ENCODE measurements around the gene MBD2.

DNA sequence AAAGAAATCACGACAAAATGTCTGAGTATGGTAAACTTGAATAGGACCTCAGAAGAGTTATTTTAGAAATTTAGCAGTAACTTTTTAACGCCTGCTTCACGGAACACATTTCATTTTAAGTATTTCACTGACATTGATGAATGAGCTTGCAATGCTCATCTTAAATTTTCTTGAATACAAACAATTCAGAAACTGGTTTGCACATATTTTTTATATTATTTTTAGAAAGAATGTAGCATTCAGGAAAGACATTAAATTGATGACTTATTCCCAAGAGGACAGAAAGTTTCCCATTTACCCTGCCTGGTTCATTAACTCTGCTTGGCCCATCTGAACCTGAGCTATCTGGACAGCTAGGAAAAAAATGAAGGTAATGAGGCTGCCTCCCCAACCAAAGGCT is 89.3 kb downstream of the MBD2 start:
- no peak for TF ChIP-seq EGR1 (IDR thresholded peaks at IDR 0.05; ENCODE audit: borderline replicate concordance, low read depth, low read length)
- no peak for TF ChIP-seq SIN3A (conservative IDR thresholded peaks at IDR 0.05 in 1 of 2, IDR thresholded peaks at IDR 0.05 in 1 of 2; ENCODE audit: low read depth in 1 of 2, low read length in 2 of 2)
- TF ChIP-seq, protein P1, sequence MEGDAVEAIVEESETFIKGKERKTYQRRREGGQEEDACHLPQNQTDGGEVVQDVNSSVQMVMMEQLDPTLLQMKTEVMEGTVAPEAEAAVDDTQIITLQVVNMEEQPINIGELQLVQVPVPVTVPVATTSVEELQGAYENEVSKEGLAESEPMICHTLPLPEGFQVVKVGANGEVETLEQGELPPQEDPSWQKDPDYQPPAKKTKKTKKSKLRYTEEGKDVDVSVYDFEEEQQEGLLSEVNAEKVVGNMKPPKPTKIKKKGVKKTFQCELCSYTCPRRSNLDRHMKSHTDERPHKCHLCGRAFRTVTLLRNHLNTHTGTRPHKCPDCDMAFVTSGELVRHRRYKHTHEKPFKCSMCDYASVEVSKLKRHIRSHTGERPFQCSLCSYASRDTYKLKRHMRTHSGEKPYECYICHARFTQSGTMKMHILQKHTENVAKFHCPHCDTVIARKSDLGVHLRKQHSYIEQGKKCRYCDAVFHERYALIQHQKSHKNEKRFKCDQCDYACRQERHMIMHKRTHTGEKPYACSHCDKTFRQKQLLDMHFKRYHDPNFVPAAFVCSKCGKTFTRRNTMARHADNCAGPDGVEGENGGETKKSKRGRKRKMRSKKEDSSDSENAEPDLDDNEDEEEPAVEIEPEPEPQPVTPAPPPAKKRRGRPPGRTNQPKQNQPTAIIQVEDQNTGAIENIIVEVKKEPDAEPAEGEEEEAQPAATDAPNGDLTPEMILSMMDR (IDR thresholded peaks at IDR 0.05; ENCODE audit: control extremely low read depth in 1 of 3, insufficient read depth in 1 of 3, low read depth in 1 of 3, low read length in 3 of 3) = no peak
- TF ChIP-seq JUND (IDR thresholded peaks at IDR 0.05; ENCODE audit: low read length) = no peak
- TF ChIP-seq, protein P2, sequence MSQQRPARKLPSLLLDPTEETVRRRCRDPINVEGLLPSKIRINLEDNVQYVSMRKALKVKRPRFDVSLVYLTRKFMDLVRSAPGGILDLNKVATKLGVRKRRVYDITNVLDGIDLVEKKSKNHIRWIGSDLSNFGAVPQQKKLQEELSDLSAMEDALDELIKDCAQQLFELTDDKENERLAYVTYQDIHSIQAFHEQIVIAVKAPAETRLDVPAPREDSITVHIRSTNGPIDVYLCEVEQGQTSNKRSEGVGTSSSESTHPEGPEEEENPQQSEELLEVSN (IDR thresholded peaks at IDR 0.05) = no peak

All from H1 (cell line).